ENCODE results near the gene HBA2.
"Not testable (repeated sequence)": the region's sequence is repeated elsewhere in the genome, so short reads cannot be mapped to it uniquely, and the experiment has no call there.

HBA2 gene

DNA sequence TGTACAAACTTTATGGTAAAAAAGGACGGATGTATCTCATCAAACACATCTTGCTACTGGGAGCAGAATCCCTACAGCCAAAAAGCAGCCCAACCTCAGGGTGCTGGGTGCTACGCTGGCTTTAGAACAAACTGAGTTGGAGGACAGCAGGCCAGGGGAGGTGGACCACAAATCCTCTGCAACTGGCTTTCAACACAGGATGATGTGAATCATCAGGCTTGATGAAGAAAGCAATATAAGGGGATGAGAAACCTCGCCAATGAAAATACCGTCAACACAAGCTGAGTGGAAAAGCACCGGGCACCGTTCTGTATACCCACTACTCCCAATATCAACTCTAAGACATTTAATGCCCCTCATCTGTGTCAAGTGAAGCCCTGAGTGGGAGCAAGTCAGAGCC is 21.8 kb downstream of the HBA2 start:
- DNase-seq (ENCODE audit: low spot score), result no peak

DNA sequence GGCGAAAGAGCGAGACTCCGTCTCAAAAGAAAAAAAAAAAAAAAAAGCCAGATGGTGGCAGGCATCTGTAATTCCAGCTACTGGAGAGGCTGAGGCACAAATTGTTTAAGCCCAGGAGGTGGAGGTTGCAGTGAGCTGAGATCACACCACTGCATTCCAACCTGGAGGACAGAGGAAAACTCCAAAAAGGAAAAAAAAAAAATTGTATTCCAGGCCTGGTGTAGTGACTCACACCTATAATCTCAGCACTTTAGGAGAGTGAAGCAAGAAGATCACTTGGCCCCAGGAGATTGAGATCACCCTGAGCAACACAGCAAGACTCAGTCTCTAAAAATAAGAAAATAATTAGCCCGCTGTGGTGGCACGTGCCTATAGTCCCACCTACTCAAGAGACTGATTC is 27.7 kb downstream of the HBA2 start:
- DNase-seq (ENCODE audit: low spot score), result no peak

- DNase-seq (ENCODE audit: low spot score), result no peak
These were observed 30.6 kb downstream of the HBA2 start for GRCh38 chr16:203246-203645.

- not testable (repeated sequence) for DNase-seq (ENCODE audit: low spot score)
These were observed 31.4 kb downstream of the HBA2 start for GRCh38 chr16:204046-204445.

DNA sequence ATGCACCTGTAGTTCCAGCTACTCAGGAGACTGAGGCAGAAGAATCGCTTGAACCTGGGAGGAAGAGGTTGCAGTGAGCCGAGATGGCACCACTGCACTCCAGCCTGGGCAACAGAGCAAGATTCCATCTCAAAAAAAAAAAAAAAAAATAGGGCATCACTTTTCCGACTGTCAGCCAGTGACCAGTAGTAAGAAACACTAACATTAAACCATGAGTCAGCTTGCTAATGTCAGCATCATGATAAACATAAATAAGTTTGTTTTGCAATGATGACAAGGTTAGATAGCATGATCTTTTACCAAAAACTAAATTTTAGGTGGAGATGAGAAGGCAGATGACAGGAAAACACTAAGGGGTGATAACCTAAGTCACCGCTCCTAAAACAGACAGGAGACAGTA is 36.7 kb downstream of the HBA2 start:
- DNase-seq (ENCODE audit: low spot score), result not testable (repeated sequence)

DNA sequence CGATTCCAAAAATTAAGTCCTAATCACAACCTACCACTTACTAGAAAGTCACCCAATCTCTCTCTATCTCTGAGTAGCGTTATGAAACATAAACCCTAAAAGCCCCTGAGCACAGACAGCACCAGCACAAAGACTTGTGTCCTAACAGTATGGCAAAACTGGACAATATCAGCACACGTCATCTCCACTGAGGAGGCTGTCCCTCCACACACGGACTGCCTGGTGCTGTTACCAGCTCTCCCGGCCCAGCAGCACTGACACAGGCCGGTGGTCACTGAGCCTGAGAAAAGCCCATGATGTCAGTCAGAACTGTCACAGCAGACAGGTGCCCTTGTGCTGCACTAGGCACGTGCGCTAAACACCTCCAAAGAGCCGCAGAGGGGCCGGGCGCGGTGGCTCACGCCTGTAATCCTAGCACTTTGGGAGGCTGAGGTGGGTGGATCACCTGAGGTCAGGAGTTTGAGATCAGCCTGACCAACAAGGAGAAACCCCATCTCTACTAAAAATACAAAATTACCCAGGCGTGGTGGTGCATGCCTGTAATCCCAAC is 39.0 kb downstream of the HBA2 start:
- not testable (repeated sequence) for DNase-seq (ENCODE audit: low spot score)

GRCh38 chr16:212999-213398 is 40.3 kb downstream of the HBA2 start:
- no peak for DNase-seq (ENCODE audit: low spot score)

DNA sequence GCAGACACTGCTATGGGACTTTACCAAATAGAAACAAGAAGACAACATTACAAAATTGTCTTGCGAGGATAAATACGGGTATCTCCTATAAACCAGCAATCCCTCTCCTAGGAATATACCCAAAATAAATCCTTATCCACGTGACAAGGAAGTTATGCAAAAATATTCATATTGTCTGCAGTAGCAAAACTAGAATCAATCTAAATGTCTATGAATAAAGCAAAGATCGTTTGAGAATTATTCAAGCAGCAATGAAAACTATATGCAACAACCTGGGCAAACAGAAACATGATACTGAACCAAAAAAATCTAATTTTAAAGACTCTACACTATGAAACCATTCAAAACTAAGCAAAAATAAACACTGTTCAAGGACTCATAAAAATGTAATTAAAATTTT is 47.3 kb downstream of the HBA2 start:
- no peak for DNase-seq (ENCODE audit: low spot score)
